ENCODE data around the gene TAS2R5. TPM values are rescaled to one million over a fixed set of nuclear protein-coding genes. Genes with fewer than 3 reads are reported as not detected.
"Not testable (repeated sequence)": the region's sequence is repeated elsewhere in the genome, so short reads cannot be mapped to it uniquely, and the experiment has no call there.

TAS2R5 gene
- total RNA-seq, 4 donors from 2014 or later: 0.27 to 4.7 (median 0.91) TPM

DNA sequence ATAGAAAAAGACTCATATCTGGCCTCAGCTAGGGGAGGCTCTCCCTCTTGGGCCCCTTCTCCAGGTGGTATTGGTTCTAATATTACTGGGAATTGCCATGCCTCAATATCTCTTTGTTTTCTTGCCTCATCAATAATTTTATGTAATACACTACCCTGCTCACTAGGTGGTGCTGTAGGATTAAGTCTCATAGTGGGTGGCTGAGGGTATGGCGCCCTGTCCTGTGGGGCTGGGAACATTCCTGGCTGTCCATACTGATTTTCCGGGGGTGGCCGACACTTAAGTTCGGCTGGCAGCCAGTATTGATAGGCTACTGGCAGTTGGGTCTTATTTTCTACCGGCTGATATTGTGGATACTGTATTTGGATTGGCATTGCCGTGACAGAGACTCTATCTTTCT lies 35.1 kb upstream of the TAS2R5 start:
- peaks cover 12 to 97% of the 10 kb centered on the region in 2 donors for H3K36me3 ChIP-seq
- no peaks in the 10 kb centered on the region for H3K4me1 ChIP-seq
- ATAC-seq: no peak
- H3K4me3 ChIP-seq: no peak overlapping the region
- TF ChIP-seq, protein P1, sequence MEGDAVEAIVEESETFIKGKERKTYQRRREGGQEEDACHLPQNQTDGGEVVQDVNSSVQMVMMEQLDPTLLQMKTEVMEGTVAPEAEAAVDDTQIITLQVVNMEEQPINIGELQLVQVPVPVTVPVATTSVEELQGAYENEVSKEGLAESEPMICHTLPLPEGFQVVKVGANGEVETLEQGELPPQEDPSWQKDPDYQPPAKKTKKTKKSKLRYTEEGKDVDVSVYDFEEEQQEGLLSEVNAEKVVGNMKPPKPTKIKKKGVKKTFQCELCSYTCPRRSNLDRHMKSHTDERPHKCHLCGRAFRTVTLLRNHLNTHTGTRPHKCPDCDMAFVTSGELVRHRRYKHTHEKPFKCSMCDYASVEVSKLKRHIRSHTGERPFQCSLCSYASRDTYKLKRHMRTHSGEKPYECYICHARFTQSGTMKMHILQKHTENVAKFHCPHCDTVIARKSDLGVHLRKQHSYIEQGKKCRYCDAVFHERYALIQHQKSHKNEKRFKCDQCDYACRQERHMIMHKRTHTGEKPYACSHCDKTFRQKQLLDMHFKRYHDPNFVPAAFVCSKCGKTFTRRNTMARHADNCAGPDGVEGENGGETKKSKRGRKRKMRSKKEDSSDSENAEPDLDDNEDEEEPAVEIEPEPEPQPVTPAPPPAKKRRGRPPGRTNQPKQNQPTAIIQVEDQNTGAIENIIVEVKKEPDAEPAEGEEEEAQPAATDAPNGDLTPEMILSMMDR (IDR thresholded peaks at IDR 0.05): peak in 1 of 4 experiments; percentile 18
- no peak for TF ChIP-seq EP300 (IDR thresholded peaks at IDR 0.05)
- no peaks in the 10 kb centered on the region for H3K27me3 ChIP-seq
- 83% methylated on average over 6 of the region's 6 CpGs; no CpG with 5 or more reads in 1 of the 2 donors for WGBS, 2 donors (ENCODE audit: low coverage in 1 of 2)
- no peak overlapping the region for H3K27ac ChIP-seq
- peaks cover 0 to 29% (median 0%) of the 10 kb centered on the region in 3 donors for H3K9me3 ChIP-seq

DNA sequence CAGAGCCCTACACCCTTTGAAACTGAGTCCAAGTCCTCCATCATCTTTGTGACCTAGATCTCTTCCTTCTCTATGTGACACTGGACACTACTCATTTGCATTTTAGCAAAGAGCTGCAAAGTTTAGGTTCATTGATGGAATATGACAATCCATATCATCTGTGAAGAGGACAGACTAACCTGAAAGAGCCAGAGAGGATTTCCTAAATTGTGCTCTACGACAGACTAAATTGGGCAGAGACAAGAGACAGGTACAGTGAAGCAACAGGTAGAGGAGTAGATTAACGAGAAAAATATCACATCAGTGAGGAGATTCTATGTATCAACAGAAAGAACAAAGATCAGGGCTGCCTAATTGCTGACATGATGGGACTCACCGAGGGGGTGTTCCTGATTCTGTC lies 26.2 kb upstream of the TAS2R5 start, which contains the start of gene TAS2R3:
TSS of gene TAS2R3 (plus strand) at position 301 of the 400 bp plus-strand sequence. CDS start at position 363, 62 bp downstream.
- no peak for ATAC-seq
- Histone ChIP-seq H3K36me3 (peaks cover 0 to 68% of the 10 kb centered on the region in 2 donors), H3K4me1 (no peaks in the 10 kb centered on the region), H3K27me3 (no peaks in the 10 kb centered on the region), H3K4me3 (no peak within 1 kb of the TSS), H3K9me3 (no peaks in the 10 kb centered on the region), H3K27ac (no peak within 1 kb of the TSS)
- WGBS, 2 donors (ENCODE audit: low coverage in 1 of 2): 88 to 89% methylated on average over 2 to 3 of the region's 3 CpGs
- TF ChIP-seq, protein P1 (IDR thresholded peaks at IDR 0.05): no peak
- no peak for TF ChIP-seq EP300 (IDR thresholded peaks at IDR 0.05)
- TF ChIP-seq POLR2A (IDR thresholded peaks at IDR 0.05): no peak

DNA sequence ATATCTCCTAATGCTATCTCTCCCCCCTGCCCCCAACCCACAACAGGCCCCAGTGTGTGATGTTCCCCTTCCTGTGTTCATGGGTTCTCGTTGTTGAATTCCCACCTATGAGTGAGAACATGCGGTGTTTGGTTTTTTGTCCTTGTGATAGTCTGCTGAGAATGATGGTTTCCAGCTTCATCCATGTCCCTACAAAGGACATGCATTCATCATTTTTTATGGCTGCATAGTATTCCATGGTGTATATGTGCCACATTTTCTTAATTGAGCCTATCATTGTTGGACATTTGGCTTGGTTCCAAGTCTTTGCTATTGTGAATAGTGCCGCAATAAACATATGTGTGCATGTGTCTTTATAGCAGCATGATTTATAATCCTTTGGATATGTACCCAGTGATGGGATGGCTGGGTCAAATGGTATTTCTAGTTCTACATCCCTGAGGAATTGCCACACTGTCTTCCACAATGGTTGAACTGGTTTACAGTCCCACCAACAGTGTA lies 19.9 kb upstream of the TAS2R5 start:
- not testable (repeated sequence) for H3K27me3 ChIP-seq, H3K9me3 ChIP-seq, H3K4me1 ChIP-seq, H3K4me3 ChIP-seq, H3K27ac ChIP-seq, ATAC-seq
- WGBS, 2 donors (ENCODE audit: low coverage in 1 of 2): 97% methylated on average over 3 of the region's 3 CpGs; no CpG with 5 or more reads in 1 of the 2 donors
- H3K36me3 ChIP-seq: peaks cover 0 to 16% of the 10 kb centered on the region in 2 donors

DNA sequence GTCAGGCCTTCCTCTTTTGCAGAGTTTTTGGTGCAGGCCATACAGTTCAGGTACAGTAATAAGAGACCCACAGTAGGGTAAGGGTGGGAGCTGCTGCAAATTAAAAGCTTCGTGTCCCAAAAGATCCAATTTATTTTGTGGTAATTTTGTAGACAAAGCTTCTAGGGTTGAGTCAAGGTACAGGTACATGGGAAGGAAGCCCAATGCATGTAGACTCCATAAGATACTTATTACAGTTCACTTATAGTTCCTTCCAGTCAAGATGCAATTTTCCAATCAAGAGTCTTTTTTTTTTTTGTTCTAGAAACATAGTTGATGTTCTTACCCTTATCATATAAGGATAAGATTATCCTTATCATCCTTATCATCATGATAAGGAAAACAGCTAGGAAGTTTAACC lies 13.6 kb upstream of the TAS2R5 start, which contains the start of gene TAS2R4:
TSS of gene TAS2R4 (plus strand) at position 301 of the 400 bp plus-strand sequence. CDS start 1,815 bp downstream, outside the sequence.
- no peak for ATAC-seq
- Histone ChIP-seq H3K4me1 (no peaks in the 10 kb centered on the region), H3K4me3 (no peak within 1 kb of the TSS), H3K36me3 (peaks cover 0 to 57% of the 10 kb centered on the region in 2 donors), H3K27me3 (no peaks in the 10 kb centered on the region), H3K27ac (no peak within 1 kb of the TSS), H3K9me3 (peaks cover 0 to 12% (median 0%) of the 10 kb centered on the region in 3 donors)
- WGBS, 2 donors (ENCODE audit: low coverage in 1 of 2): 100% methylated on average over 1 of the region's 1 CpG
- TF ChIP-seq EP300 (IDR thresholded peaks at IDR 0.05): no peak
- TF ChIP-seq, protein P1 (IDR thresholded peaks at IDR 0.05): no peak
- no peak for TF ChIP-seq POLR2AphosphoS5 (IDR thresholded peaks at IDR 0.05)
- no peak for TF ChIP-seq POLR2A (IDR thresholded peaks at IDR 0.05)

DNA sequence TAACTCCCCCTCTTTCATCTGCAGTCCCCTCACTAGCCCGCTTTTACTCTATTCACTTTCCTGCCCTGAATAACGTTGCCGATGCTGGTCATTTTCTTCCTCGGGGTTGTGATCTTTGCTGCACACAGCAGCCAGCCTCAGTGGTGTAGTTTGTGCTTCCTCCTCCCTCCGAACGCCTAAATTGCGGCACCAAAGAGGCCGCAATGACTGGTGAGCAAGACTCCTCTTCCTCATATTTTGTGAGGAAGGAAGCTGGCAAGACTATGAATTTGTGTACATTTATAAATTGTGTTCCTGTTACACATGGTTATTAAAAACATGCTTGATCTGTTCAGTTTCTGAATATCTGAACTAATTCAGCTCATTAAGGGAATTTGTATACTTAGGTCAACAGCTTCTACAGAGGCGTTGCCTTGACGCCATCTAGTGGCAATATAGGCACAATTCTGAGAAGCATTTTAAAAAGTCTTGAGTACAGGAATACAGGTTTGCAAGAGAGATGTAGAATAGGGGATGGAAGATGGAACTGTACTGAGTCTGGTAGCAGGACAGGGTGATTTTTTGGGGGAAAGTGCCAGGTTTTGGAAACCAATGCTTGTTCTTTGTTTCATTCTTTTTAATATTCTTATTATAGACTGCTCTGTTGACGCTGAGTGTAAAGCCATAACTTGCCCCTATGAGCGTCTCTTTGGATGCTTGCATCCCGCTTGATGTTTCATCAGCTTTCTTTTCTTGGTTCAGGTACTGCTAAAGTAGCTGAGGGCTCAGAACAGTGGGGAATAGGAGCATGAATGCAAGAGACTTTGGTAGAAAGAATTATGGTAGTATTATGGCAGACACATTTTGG lies 4.1 kb upstream of the TAS2R5 start:
- H3K4me3 ChIP-seq: no peak overlapping the region
- H3K27ac ChIP-seq: no peak overlapping the region
- 66% methylated on average over 11 to 13 of the region's 13 CpGs for WGBS, 2 donors (ENCODE audit: low coverage in 1 of 2)
- no peaks in the 10 kb centered on the region for H3K4me1 ChIP-seq
- no peak for TF ChIP-seq EP300 (IDR thresholded peaks at IDR 0.05)
- TF ChIP-seq, protein P1 (IDR thresholded peaks at IDR 0.05): peak; percentile 24 to 61 (median 42)
- no peaks in the 10 kb centered on the region for H3K27me3 ChIP-seq
- peaks cover 0 to 25% of the 10 kb centered on the region in 2 donors for H3K36me3 ChIP-seq
- no peak for ATAC-seq
- no peaks in the 10 kb centered on the region for H3K9me3 ChIP-seq
